ENCODE results near the gene PUS7. TPM values are rescaled to one million over a fixed set of nuclear protein-coding genes. Genes with fewer than 3 reads are reported as not detected.

The PUS7 gene
- total RNA-seq, 1 donor: 22.4 TPM

GRCh38 chr7:105473163-105473562 is 48.9 kb downstream of the PUS7 start:
- Histone ChIP-seq H4K20me1 (ENCODE audit: insufficient read depth, low read length) (no peaks in the 10 kb centered on the region), H2AFZ (ENCODE audit: low read length) (no peak overlapping the region), H3K27ac (ENCODE audit: low read depth, low read length) (no peak overlapping the region), H3K4me1 (ENCODE audit: insufficient read depth, low read length) (peaks cover 5% of the 10 kb centered on the region), H3K27me3 (ENCODE audit: insufficient read depth, low read length) (no peaks in the 10 kb centered on the region), H3K36me3 (ENCODE audit: insufficient read depth, low read length) (peaks cover 12% of the 10 kb centered on the region), H3K4me2 (ENCODE audit: insufficient read depth, low read length) (no peak overlapping the region), H3K79me2 (ENCODE audit: insufficient read depth, low read length) (no peaks in the 10 kb centered on the region), H3K9me3 (ENCODE audit: low read depth, low read length) (no peaks in the 10 kb centered on the region), H3K4me3 (ENCODE audit: insufficient read depth, low read length) (no peak overlapping the region)
- no peak for DNase-seq (ENCODE audit: insufficient read length, low spot score, missing footprints)
- TF ChIP-seq CTCF (IDR thresholded peaks at IDR 0.05; ENCODE audit: extremely low read depth, low read depth, low read length): no peak

- Histone ChIP-seq H3K27me3 (ENCODE audit: insufficient read depth, low read length) (no peaks in the 10 kb centered on the region), H3K36me3 (ENCODE audit: insufficient read depth, low read length) (peaks cover 6% of the 10 kb centered on the region), H3K4me1 (ENCODE audit: insufficient read depth, low read length) (peaks cover 5% of the 10 kb centered on the region), H3K27ac (ENCODE audit: low read depth, low read length) (no peak overlapping the region), H3K4me2 (ENCODE audit: insufficient read depth, low read length) (no peak overlapping the region), H3K79me2 (ENCODE audit: insufficient read depth, low read length) (no peaks in the 10 kb centered on the region), H3K4me3 (ENCODE audit: insufficient read depth, low read length) (no peak overlapping the region), H4K20me1 (ENCODE audit: insufficient read depth, low read length) (no peaks in the 10 kb centered on the region), H2AFZ (ENCODE audit: low read length) (no peak overlapping the region), H3K9me3 (ENCODE audit: low read depth, low read length) (no peaks in the 10 kb centered on the region)
- no peak for TF ChIP-seq CTCF (IDR thresholded peaks at IDR 0.05; ENCODE audit: extremely low read depth, low read depth, low read length)
- DNase-seq (ENCODE audit: insufficient read length, low spot score, missing footprints): no peak
Observed at GRCh38 chr7:105470846-105471245, 51.2 kb downstream of the PUS7 start.

DNA sequence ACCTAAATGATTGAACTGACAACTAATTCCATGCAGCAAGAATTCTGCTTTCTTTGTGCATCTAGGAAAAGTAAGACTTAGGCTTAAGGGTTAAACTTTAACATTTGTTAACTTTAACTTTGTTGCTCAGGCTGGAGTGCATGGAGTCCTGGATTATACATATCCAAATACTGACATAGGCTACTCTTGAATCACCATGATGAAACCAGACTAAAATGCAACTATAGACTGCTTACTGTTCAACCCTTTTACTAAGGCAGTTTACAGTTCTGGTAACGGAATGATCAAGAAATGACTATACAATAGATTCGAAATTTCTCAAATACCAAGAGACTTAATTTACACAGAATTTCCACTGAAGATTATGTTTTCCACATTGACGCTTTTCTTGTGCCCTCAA is 52.0 kb downstream of the PUS7 start:
- no peak overlapping the region for H3K4me3 ChIP-seq (ENCODE audit: insufficient read depth, low read length)
- H3K27ac ChIP-seq (ENCODE audit: low read depth, low read length): no peak overlapping the region
- H3K9me3 ChIP-seq (ENCODE audit: low read depth, low read length): no peaks in the 10 kb centered on the region
- DNase-seq (ENCODE audit: insufficient read length, low spot score, missing footprints): no peak
- peaks cover 9% of the 10 kb centered on the region for H3K36me3 ChIP-seq (ENCODE audit: insufficient read depth, low read length)
- H2AFZ ChIP-seq (ENCODE audit: low read length): no peak overlapping the region
- no peaks in the 10 kb centered on the region for H3K27me3 ChIP-seq (ENCODE audit: insufficient read depth, low read length)
- no peaks in the 10 kb centered on the region for H3K79me2 ChIP-seq (ENCODE audit: insufficient read depth, low read length)
- H4K20me1 ChIP-seq (ENCODE audit: insufficient read depth, low read length): no peaks in the 10 kb centered on the region
- TF ChIP-seq CTCF (IDR thresholded peaks at IDR 0.05; ENCODE audit: extremely low read depth, low read depth, low read length): no peak
- peaks cover 5% of the 10 kb centered on the region for H3K4me1 ChIP-seq (ENCODE audit: insufficient read depth, low read length)
- H3K4me2 ChIP-seq (ENCODE audit: insufficient read depth, low read length): no peak overlapping the region

GRCh38 chr7:105462765-105463420 is 59.2 kb downstream of the PUS7 start:
- H3K36me3 ChIP-seq (ENCODE audit: insufficient read depth, low read length): peaks cover 24% of the 10 kb centered on the region
- no peak overlapping the region for H3K4me2 ChIP-seq (ENCODE audit: insufficient read depth, low read length)
- H3K27me3 ChIP-seq (ENCODE audit: insufficient read depth, low read length): no peaks in the 10 kb centered on the region
- H3K4me3 ChIP-seq (ENCODE audit: insufficient read depth, low read length): no peak overlapping the region
- no peaks in the 10 kb centered on the region for H3K9me3 ChIP-seq (ENCODE audit: low read depth, low read length)
- TF ChIP-seq CTCF (IDR thresholded peaks at IDR 0.05; ENCODE audit: extremely low read depth, low read depth, low read length): no peak
- DNase-seq (ENCODE audit: insufficient read length, low spot score, missing footprints): no peak
- no peak overlapping the region for H2AFZ ChIP-seq (ENCODE audit: low read length)
- no peaks in the 10 kb centered on the region for H4K20me1 ChIP-seq (ENCODE audit: insufficient read depth, low read length)
- H3K27ac ChIP-seq (ENCODE audit: low read depth, low read length): no peak overlapping the region
- no peaks in the 10 kb centered on the region for H3K4me1 ChIP-seq (ENCODE audit: insufficient read depth, low read length)
- H3K79me2 ChIP-seq (ENCODE audit: insufficient read depth, low read length): no peaks in the 10 kb centered on the region
